GM18520 (cell line): ENCODE results near the gene CXADR.
"Not testable (repeated sequence)": the region's sequence is repeated elsewhere in the genome, so short reads cannot be mapped to it uniquely, and the experiment has no call there.

ENCODE experiments used
- ATAC-seq: cut with Tn5 transposase; IDR thresholded peaks from one replicate; pipeline ENCODE4 v1.9.1; 2021; ENCODE audit not compliant: unreplicated experiment

Gene CXADR

DNA sequence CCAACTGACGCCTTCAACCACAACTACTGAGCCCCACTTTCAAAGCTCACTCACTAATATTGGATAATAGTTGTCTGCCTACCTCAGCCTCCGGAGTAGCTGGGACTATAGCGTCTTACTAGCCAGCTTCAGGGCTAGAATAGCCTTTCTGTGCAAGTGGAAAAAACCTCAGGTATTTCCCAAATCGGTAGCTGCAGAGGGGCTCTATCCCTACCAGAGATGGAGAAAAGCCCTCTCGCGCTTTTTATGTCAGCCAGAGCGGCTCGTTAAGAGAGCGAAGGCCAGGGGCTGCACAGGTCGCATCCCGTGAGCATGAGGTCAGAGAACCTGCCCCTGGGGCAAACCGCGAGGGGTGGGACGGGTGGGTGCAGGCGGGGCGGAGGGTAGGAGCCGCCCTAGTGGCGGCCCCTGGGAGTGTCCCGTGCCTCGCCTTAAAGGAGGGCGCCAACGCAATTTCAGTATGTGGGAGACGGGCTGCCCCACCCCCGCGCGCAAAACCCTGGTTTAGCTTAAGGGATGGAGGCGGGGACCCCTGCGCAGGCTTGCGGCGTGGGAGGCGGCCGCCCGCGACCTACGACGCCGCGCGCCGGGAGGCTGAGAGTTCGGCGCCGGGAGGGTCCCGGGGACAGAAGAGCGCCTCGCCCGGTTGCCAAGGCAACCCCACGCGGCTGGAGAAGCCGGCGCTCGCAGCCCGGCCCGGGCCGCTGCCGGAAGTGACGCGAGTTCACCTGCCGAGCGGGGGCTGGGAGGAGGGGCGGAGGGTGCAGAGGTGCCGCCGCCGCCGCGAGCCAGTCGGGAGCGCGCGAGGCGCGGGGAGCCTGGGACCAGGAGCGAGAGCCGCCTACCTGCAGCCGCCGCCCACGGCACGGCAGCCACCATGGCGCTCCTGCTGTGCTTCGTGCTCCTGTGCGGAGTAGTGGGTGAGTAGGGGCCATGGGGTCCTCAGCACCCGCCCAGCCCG lies at the start of gene CXADR:
Gene CXADR (plus strand): TSS at position 791 of the 961 bp plus-strand sequence. CDS start 87 bp downstream, at position 878.
- ATAC-seq = peak; percentile 83

DNA sequence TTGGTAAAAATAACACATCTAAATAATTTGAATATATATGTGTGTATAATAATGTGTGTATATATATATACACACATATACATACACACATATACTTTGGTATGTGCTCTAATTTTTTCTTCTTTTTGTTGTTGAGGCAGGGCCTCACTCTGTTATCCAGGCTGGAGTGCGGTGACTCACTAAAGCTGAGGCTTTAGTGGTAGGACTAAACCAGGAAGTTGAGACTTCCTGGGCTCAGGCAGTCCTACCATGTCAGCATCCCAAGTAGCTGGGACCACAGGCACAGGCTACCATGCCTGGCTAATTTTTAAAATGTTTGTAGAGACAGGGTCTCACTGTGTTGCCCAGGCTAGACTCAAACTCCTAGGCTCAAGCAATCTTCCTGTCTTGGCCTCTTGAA lies 46.7 kb upstream of the CXADR start:
- no peak for ATAC-seq

DNA sequence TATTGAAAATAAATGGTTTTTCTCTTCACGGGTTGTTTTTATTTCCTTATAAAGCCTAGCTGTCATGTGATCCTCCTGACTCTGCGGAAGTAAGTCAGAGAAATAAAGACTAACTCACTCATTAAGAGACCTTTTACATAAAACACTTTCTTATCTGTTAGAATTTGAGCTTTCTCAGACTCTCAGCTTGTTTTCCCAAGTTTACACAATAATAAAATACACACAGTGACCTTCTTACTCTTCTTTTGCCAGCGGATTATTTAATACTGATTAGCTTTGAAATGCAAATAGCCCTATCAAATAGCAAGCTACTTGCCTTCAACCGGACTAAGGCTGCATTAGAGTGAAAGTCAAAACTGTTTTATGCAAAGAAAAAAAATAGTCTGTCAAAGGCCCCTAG lies 45.5 kb upstream of the CXADR start:
- ATAC-seq = no peak

DNA sequence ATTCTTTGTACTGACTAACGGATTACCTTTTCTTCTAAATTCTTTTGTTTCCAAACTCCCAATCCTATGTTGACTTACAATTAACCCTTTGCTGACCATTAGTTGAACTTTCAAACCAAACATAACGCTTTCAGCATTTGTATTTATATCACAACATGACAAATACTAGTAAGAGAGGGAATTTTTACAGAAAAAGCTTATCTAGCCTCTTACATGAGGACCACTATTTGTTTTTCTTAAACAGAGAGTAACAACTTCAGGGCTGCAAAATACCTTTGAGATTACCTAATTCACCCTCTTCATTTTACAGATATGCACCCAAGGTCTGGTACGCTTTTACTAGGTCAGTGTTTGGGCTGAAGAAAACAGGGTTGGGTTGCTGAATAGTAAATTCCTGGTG lies 45.0 kb upstream of the CXADR start:
- no peak for ATAC-seq

DNA sequence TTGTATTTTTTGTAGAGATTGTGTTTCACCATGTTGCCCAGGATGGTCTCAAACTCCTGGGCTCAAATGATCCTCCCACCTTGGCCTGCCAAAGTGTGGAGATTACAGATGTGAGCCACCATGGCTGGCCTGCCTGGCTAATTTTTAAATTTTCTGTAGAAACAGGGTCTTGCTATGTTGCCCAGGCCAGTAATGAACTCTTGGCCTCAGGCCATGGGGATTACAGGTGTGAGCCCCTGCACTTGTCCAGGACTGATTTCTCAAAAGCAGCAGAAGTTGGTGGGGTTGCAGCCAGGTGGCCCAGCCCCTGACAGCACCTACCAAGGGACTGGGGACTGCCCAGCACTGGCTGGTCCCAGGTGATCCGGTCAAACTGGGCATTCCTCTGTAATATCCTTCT lies 44.1 kb upstream of the CXADR start:
- ATAC-seq = no peak

DNA sequence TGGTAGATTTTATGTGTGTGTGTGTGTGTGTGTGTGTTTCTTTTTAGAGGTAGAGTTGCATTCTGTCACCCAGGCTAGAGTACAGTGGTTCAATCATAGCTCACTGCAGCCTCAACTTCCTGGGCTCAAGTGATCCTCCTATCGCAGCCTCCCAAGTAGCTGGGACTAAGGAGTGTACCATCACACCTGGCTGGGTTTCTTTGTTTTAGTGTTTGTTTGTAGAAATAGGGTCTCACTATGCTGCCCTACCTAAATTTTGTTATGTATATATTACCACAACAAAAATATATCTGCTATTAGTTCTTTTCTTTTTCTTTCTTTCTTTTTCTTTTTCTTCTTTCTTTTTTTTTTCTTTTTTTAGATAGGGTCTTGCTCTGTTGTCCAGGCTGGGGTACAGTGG lies 43.1 kb upstream of the CXADR start:
- ATAC-seq = no peak

DNA sequence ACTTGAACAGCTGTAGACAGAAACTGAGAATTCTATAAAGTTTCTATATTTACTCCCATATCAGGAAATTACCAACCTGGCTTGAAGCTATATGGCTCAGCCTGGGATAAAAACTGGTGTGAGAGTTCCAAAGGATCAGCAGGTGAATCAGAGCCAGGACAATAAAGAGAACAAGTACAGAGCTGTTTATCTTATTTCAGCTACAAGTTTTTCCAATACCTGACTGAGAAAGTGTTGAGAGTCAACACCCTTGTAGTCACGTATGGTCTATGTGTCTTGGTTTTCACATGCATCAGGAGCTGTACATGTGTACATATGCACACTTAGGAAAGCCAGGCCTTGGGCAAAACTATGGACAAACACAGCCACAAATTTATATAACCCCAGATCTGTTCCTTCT lies 40.7 kb upstream of the CXADR start:
- ATAC-seq = no peak

DNA sequence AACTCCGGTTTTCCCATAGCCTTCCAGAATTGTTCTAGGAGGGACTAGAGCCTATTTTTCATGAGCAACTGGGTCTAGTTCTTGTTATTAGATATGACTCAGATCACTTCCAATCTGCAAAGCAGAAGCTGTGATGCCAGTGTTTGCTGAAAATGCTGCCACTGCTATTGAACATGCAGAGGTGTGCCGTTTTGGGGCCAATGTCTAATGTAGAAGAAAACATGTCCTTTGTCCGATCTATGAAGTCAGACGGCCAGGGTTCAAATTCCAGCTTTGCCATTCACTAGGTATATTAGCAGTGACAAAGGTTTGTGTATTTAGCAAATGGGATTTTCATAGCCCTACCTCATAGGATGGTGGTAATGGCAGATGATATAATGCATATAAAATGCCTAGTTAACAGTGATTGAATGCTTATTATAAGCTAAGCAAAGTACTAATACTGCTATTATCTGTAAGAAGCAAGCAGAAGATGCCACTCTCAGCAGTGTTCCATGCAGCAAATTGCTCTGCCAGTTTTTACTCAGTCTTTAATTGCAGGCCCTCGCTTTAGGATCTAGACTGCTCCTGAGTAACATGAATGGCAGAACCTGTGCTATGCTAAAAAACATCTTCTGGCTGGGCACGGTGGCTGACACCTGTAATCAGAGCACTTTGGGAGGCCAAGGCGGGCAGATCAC lies 40.1 kb upstream of the CXADR start:
- ATAC-seq = no peak

DNA sequence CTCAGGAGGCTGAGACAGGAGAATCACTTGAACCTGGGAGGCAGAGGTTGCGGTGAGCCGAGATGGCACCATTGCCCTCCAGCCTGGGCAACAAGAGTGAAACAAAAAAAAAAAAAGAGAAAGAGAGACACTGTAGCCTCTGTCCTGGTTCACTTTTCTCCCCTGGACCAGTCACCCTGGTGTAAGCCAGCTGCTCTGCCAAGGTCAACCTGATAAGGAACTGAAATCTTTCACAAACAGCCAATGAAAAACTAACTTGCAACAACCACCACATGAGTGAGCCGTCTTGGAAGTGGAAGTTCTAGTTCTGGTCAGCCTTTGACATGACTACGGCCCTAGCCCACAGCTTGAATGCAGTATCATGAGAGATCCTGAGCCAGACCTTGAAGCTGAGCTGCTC lies 36.8 kb upstream of the CXADR start:
- no peak for ATAC-seq

DNA sequence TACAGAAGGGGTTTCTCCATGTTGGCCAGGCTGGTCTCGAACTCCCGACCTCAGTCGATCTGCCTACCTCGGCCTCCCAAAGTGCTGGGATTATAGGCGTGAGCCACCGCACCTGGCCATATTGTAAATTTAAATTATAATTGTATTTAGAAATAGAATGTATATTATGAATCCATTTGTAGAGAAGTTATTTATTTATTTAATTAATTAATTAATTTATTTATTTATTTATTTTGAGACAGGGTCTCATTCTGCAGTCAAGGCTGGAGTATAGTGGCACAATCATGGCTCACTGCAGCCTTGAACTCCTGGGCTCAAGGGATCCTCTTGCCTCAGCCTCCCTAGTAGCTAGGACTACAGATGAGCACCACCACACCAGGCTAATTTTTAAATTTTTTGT lies 34.7 kb upstream of the CXADR start:
- ATAC-seq = not testable (repeated sequence)

DNA sequence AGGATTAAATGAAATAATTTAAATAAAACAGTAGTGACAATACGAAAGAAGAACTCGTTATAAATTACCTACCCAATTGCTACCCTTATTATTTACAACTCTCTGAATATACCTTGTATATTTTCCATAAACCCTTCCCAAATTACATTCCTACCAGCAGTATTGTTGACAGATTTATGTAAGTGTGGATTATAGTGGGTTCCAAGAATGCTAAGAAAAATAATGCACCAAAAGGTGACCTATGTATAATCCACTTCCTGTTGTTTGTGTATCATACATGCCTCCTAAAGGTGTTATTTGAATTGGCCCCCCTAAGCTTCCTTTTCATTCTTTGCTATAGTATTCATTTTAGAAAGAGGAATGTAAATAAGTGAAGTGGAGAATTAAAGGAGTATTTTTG lies 33.2 kb upstream of the CXADR start:
- ATAC-seq = no peak

DNA sequence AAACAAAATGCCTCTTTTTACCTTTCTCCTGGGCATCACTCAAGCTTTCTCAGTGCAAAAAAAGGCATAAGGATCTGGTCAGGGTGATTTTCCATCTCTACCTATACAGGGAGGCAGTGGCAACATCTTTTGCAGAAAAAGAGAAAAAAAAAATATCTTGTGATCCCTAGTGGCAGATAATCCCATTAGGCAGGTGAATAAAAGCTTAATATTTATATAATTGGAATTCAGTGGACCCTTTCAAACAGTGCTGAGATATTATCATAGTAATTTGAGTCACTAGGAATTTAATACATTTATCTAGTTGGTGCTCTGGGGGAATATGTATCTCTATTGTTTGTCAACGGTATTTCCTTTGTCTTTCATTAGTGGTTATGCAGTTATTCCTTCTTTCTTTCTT lies 29.9 kb upstream of the CXADR start:
- ATAC-seq = no peak

DNA sequence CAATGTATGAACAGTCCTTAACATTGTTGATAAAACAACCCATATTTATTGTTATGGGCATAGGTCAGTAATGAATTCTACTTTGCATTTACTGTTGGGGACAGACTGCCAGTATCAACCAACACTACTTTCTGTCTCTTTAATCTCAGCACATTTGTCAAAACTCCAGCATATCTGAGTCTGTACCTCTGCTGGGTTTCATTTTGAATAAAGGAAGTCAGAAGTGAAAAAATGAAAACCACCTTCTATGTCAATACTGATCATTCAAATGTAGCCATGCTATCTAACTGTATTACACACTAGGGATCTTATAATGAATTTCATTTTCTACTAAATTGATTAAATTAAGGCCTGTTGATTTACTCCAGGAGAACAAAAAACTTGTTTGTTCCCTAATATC lies 24.2 kb upstream of the CXADR start:
- ATAC-seq = peak; percentile 64

DNA sequence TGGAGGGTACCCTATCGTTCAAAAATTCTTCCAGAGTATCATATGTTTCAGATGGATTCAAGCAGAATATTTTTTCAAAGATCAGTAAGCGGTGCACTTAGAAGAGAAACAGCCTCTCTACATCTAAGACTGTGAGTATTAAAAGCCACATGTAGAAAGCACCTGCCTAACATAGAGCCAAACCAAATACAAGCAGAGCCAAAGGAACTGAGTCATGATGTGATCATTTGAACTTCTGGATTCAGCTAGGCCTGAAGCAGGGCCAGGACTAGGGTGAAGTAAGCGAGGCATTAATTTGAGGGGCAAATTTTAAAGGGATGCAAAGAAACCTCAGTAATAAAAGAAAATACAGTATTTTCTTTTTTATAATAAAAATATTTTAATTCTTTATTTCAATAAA lies 23.3 kb upstream of the CXADR start:
- not testable (repeated sequence) for ATAC-seq

DNA sequence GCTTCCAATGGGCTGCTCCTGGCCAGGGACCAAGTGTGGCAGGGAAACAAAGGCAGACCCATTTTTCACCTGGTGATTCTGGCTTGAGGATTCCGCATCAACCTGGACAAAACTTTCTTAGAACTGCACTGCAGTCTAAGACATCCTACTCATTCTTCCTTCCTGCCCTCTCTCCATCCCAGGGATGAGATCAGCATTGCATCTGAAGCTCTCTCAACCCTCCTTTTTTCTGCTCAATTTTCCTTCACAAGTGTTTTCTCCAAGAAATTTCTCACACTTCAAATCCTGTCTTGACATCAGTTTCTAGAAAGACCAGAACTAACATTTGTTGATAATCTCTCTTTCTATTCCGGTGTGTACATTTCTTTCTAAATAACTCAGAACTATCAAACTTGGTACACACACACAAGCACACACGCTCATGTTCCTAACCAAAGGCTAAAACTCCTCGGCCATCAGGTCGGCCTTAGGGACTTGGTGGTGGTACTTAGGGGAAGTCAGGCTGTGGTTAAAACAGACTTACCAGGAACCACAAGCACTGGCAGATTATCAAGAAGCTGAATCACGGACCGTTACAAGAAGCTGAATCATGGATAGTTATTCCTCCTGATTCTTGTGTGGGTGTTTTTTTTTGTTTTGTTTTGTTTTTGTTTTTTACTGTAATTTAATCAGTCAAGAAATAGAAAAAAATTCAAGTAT lies 21.0 kb upstream of the CXADR start:
- no peak for ATAC-seq

DNA sequence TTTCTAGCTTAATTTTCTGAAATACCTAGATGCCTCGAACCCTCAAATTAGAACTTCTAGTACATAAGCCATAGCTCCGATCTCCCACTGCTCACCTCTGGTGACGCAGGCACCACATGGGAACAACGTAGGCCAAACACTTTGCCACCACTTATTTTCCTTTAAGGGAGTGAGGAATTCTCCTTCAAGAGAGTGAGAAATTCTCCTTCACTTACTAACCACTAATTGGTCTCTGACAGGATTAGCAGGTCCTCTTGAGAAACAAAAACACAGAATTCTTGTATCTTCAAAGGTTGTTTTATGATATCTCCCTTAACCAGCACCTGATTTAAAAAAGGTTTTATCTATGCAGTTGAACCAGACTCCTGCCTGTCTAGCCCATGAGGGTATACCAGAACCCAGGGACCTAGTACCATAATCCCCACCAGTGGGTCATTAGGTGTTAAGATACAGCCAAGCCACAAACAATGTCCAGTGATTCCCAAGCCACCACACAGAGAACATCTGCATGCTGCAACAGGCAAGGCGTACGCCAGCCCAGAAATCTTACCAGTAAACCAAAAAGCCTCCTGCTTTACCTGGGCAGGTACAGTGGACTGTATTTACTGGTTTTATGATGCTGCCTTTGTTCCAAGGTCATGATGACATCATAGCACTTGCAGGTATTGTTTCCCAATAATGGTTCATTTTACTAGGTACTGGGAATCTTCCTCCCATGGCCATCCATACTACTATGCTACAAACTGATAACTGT lies 20.3 kb upstream of the CXADR start:
- no peak for ATAC-seq

DNA sequence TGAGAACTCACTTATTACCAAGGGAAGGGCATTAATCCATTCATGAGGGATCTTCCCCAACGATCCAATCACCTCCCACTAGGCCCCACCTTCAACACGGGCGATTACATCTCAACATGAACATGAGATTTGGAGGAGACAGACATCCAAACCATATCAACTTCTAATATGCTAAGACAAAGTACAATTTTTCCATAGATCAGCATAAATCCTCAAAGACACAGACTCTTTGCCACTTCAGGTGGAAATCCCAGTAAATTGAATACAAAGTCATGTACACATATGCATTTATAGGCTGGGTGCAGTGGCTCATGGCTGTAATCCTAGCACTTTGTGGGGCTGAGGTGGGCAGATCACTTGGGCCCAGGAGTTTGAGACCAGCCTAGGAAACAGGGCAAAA lies 18.8 kb upstream of the CXADR start:
- ATAC-seq = no peak

DNA sequence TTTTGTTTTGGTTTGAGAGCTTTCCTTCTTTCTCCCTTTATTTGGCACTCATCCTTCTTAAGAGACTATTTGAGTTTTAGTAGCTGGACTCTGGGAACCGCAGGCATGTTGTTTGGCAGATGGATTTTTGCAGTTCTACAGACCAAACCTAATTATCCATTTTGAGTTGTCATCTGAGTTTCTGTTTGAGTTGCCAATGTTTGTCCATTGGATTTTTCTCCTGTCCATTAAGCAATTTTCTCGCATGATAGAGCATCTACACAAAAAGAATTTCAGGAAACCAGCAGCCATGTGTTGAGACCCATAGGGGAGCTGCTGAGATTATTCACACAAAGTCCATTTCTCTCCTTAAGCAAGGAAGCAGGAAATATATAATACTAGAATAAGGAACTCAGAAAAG lies 17.2 kb upstream of the CXADR start:
- no peak for ATAC-seq

DNA sequence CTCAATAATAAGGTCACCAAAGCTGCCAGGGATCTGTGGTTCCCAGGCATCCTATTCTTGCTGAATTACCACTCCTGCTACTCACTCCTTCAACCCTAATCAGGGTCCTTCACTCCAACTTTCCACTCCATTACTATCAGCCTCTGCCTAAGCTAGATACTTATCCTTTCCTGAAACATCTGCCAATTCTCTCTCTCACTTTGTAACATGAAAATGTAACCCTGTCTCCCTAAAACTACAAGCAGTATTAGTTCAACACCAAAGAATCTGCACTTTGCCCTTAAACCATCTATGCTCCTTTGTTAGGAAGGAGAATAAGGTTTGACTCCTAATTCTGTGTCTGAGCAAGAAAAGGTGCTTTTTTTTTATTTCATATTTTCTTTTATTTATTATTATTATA lies 15.5 kb upstream of the CXADR start:
- ATAC-seq = no peak

DNA sequence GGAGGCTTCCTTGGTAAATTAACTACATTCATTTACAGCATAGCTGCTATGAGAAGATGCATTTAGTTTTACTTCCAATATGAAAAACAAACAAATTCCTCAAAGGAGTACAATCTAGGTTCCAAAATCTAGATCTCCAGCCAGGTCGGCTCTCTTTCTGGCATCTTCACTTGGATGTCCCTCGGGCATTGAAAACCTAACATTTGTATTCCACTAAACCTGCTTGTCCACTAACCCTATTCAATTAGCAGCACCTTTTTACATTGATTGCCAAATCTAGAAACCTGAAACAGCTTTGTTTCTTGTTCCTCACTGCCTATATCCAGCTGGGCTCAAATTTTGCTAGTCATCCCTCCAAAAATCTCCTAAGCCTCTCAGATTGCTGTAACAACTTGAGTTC lies 14.3 kb upstream of the CXADR start:
- ATAC-seq = no peak
